Astrocyte of the spinal cord (primary cell): ENCODE measurements around the gene ALDH5A1.
A peak's percentile ranks its signal among the peaks of the same experiment; 100 is the strongest.

Experiments used
- DNase-seq: peaks from one replicate; pipeline ENCODE4 v3.0.0; 2011; ENCODE audit warnings: low read depth, low spot score
- H3K4me3 ChIP-seq: 2 replicates; pipeline ENCODE4 v1.5.1; 2011; ENCODE audit warnings: low read depth, mild to moderate bottlenecking, low read length, moderate library complexity
- in situ Hi-C: cut with HindIII; loops from 2 replicates; pipeline ENCODE4 v1.10.0; 2017; ENCODE audit warnings: low sequenced_read_pairs
- TF ChIP-seq, protein P1 (sequence below): IDR thresholded peaks from 2 replicates; pipeline ENCODE4 v1.5.1; 2012; ENCODE audit warnings: low read depth, mild to moderate bottlenecking, low read length, inconsistent platforms

ALDH5A1 gene

DNA sequence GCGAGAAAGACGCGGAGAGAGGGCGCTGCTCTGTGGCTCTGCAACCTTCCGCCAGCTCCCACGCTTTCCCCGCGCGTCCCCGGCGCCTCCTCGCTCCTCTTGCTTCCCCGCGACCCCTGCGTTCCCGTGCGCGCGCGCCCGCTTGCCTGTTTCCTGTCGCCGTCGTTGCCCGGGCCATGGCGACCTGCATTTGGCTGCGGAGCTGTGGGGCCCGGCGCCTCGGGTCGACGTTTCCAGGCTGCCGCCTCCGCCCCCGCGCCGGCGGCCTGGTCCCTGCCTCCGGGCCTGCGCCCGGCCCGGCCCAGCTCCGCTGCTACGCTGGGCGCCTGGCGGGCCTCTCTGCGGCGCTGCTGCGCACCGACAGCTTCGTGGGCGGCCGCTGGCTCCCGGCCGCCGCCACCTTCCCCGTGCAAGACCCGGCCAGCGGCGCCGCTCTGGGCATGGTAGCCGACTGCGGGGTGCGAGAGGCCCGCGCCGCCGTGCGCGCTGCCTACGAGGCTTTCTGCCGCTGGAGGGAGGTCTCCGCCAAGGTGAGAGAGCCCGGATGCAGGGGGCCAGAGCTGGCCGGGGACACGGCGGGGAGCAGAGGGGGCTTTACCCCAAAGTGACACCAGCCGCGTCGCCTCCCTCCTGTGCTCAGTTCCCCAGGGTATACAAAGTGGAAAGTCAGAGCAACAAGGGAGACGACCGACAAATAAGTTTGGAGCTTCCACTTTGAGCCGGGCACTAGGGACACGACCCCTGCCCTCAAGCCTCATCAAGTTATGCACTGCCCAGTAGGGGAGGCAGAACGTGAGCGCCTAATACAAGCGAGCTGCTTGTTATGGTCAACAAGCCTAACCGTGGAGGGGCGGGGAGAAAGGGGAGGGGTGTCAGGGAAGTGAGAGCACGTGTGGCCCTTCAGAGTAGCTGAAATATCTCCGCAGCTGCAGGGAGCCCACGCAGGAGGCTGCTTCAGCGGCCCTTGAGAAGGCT lies at the start of gene ALDH5A1:
Gene ALDH5A1, plus strand, starts transcription at position 149 of the 975 bp plus-strand sequence. Its CDS starts 28 bp downstream, at position 177.
- DNase-seq = peak; percentile 39
- H3K4me3 ChIP-seq = peak within 1 kb of the TSS; percentile 47
- TF ChIP-seq, protein P1, sequence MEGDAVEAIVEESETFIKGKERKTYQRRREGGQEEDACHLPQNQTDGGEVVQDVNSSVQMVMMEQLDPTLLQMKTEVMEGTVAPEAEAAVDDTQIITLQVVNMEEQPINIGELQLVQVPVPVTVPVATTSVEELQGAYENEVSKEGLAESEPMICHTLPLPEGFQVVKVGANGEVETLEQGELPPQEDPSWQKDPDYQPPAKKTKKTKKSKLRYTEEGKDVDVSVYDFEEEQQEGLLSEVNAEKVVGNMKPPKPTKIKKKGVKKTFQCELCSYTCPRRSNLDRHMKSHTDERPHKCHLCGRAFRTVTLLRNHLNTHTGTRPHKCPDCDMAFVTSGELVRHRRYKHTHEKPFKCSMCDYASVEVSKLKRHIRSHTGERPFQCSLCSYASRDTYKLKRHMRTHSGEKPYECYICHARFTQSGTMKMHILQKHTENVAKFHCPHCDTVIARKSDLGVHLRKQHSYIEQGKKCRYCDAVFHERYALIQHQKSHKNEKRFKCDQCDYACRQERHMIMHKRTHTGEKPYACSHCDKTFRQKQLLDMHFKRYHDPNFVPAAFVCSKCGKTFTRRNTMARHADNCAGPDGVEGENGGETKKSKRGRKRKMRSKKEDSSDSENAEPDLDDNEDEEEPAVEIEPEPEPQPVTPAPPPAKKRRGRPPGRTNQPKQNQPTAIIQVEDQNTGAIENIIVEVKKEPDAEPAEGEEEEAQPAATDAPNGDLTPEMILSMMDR = peak; percentile 31
- in situ Hi-C loops = no loop called here

DNA sequence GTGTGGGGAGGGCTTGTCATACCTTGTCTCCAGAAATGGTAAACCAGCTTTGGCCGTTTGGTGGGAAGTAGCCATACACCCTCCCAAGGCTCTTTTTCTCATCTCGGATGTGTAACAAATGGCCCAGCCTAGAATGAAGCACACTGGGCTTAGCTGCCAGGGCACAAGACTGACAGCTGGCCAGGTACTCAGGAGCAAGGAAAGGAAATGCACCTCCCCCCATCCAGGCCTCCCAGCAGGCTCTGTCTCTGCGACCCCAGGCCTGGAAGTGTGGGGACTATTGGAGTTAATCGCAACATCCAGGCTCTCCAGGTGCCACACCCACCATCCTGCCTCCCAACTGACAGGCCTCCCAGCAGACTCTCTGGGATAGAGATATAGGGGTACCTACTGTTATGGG lies 49.1 kb upstream of the ALDH5A1 start:
- no peak overlapping the region for H3K4me3 ChIP-seq
- in situ Hi-C loops = no loop called here
- TF ChIP-seq, protein P1 = no peak
- no peak for DNase-seq

DNA sequence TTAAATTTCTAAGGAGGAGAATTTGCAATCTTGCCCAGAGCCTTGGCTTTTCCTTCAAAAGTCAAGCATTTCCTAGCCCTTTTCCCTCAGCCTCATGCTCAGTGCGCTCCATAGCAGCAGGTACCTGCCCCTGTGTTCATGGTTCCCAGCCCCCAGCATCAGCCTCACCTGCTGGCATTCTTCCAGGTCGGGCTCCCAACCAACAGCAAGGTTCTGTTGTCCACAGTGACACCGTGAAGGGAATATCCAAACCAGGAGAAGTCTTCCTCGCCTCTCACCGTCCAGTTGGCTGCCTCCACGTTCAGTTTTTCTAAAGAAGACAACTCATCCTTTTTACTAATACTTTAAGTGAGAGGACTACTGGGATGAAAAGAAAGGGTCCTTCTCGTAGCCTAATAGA lies 48.1 kb upstream of the ALDH5A1 start:
- no peak overlapping the region for H3K4me3 ChIP-seq
- no peak for DNase-seq
- in situ Hi-C loops = no loop called here
- TF ChIP-seq, protein P1 = no peak

DNA sequence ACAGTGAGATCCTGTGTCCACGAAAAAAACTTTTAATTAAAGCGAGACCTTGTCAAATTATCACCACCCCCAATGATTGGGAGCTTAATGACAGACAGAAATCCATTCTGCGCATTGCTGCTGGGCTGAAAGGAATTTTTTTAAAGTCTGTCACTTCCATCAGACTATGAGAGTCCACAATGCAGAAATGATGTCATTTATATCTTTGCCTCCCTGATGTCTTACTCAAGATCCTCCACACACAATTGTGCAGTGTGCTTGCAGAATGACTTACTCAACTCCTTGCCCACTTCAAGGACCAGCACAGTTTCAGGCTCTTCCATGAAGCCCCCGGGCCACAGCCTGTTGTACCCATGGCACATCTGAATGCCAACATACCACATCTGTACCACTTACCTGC lies 46.4 kb upstream of the ALDH5A1 start:
- TF ChIP-seq, protein P1 = no peak
- in situ Hi-C loops = no loop called here

DNA sequence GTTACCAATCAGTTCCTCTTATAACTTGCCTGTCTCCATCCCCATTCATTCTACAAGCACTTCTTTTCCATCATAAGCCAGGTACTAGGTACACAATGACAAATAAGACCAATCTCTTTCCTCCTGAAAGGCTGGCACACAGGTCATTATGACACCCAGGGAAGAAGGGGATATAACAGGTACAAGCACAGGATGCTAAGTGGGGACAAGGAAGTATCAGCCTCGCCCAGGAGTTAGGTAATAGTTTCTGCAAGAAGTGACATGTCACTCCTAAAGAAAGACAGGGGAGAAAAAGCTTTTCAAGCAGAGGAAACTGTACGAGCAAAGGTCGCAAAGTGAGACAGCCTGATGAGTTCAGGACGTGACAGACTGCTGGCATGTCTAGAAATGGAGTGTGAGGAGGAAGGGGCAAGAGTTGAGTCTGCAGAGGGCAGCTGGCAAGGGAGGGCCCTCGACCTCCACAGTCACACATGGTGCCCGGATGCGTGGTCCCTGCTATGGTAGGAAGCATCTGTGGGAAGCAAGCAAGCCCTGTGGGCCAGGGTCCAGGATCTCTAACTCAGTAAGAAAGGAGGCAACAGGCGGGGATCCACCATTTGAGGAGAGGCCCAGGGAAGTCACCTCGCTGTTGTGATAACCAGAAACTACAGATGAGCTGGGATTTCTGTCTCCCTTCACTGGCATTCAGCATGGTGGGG lies 45.8 kb upstream of the ALDH5A1 start:
- in situ Hi-C loops = no loop called here
- TF ChIP-seq, protein P1 = no peak
- DNase-seq = no peak
- no peak overlapping the region for H3K4me3 ChIP-seq

More for the DNA sequence above, 46.4 kb upstream of the ALDH5A1 start:
- DNase-seq = no peak
- H3K4me3 ChIP-seq = no peak overlapping the region

DNA sequence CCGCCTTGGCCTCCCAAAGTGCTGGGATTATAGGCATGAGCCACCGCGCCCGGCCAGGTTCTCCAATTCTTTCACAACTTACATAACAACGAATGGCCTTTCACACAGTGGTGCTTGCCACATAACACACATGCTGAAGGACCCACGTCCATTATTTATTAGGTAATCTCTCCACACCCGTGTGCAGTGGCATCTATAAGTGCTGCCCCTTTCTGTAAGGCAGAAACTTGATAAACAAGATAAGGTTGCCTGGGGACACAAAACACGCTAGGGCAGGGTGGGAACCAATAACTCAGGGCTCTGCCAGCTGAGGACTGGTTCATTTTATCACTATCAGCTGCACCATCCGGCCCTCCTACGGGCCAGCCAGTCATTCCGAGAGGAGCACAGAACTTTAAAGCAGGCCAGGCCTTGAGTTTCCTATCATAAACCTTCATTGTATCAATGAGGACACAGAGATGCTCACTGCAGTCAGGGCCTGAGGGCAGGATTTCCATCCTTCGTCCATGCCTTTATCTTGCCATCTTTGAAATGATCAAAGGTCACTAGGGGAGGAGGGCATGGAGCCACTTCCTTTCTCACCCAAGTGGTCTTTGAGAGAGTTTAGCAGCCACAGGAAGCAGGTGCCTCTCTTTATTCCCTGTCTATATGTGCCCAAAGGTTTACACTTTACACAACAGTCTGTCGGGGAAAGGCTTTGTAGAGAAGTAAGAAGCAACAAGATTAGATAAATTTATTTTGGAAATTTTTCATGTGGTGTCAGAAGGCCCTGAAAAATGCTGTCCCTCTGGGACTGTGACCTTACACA lies 43.0 kb upstream of the ALDH5A1 start:
- TF ChIP-seq, protein P1 = no peak
- in situ Hi-C loops = no loop called here
- no peak for DNase-seq
- H3K4me3 ChIP-seq = no peak overlapping the region
